CMK (cell line): ENCODE measurements around the gene SLF2.

Experiments
- DNase-seq: peaks from one replicate; pipeline ENCODE4 v3.0.0-alpha.2; 2010; ENCODE audit warnings: low read depth

SLF2 gene

DNA sequence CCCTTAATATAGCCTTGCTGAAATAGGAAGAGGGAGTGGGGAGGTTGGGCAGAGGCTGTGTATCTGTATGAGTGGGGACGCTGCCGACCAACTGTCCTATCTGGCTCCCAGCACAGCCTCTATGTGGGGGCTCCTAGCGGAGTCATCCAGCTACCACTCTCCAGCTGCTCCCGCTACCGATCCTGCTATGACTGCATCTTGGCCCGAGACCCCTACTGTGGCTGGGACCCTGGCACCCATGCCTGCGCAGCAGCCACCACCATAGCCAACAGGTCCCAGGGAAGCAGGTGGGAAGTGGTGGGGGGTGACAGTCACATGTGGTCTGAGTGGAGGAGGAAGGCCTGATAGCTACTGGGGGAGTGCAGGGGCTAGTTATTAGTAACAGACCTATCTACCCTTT is 67.9 kb downstream of the SLF2 start:
- no peak for DNase-seq

GRCh38 chr10:100981178-100981772 is 68.5 kb downstream of the SLF2 start:
- no peak for DNase-seq

DNA sequence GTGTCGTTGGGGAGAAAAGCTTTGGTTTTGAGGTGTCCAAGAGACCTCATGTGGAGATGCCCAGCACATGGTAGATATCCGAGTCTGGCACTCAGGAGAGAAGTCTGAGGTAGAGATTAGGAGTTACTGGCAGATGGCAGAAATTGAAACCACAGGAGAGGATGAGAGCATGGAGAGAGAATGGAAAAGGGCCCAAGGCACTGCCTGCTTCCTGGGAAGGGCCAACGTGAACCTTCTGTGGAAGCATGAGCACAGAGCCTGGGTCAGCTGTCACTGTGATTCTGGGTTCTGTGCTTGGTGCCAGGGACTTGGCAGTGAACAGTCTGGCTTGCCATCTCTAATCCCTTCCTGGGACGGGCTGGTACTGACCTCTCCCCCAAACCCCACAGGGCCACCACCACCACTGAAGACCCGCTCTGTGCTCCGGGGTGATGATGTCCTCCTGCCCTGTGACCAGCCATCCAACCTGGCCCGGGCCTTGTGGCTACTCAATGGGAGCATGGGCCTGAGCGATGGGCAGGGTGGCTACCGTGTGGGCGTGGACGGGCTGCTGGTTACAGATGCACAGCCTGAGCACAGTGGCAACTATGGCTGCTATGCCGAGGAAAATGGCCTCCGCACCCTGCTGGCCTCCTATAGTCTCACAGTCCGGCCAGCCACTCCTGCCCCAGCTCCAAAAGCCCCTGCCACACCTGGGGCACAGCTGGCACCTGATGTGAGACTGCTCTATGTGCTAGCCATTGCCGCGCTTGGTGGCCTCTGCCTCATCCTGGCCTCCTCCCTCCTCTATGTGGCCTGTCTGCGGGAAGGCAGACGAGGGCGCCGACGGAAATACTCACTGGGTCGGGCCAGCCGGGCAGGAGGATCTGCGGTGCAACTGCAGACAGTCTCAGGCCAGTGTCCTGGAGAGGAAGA is 70.4 kb downstream of the SLF2 start:
- DNase-seq: no peak

- DNase-seq: no peak
These were observed 71.3 kb downstream of the SLF2 start for GRCh38 chr10:100983868-100984671.

DNA sequence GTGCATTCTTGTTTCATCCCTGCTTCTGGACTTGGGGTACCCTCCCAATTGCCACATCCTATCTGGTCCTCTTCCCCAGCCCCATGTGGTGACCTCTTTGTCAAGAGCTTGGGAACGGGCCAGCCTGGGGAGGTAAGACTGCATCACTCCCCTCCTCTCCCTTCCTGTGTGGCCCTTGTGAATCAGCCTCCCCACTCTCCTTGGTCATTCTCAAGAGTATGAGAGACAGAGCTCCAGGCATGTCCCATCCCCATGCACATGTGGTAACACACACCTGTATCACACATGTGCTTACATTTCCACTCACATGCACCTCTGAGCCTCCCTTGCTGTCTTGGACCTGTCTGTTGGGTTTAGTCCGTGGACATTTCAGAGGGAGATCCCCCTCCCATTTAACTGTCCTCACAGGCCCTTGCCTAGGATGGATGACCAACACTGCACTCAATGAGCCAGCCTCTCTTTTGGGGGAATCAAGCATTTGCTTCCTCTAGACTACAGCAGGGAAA is 72.0 kb downstream of the SLF2 start:
- no peak for DNase-seq

- no peak for DNase-seq
These were observed 72.6 kb downstream of the SLF2 start for GRCh38 chr10:100985336-100985735.

- no peak for DNase-seq
These were observed 73.8 kb downstream of the SLF2 start for GRCh38 chr10:100986623-100986951.

GRCh38 chr10:100986952-100987684 is 74.4 kb downstream of the SLF2 start, which contains the start of the genes MRPL43 and TWNK:
TSS of gene MRPL43 (minus strand) at chr10:100987497. CDS start at chr10:100987443, 54 bp downstream.
TSS of gene TWNK (plus strand) at chr10:100987543. CDS start at chr10:100988211, 668 bp downstream.
- peak; percentile 73 for DNase-seq

DNA sequence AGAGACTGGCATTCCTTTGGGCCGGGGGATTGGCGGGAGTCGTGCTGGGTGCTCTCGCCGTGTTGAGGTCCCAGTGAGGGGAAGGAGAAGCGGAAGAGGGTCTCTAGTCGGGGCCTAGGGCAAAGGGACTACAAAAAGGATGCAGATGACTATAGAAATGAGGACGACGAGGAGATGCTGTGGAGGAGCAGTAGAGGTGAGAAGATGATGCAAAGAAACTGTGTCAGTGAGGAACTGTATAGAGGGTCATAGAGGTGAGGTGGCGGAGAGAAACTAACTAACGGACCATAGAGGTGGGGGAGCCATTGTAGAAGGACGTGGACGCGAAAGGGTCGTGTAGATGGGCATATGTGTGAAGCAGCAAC is 74.9 kb downstream of the SLF2 start:
- DNase-seq: no peak

- no peak for DNase-seq
These were observed 75.4 kb downstream of the SLF2 start for GRCh38 chr10:100988166-100988565.

GRCh38 chr10:100989088-100989487 is 76.3 kb downstream of the SLF2 start:
- no peak for DNase-seq

DNA sequence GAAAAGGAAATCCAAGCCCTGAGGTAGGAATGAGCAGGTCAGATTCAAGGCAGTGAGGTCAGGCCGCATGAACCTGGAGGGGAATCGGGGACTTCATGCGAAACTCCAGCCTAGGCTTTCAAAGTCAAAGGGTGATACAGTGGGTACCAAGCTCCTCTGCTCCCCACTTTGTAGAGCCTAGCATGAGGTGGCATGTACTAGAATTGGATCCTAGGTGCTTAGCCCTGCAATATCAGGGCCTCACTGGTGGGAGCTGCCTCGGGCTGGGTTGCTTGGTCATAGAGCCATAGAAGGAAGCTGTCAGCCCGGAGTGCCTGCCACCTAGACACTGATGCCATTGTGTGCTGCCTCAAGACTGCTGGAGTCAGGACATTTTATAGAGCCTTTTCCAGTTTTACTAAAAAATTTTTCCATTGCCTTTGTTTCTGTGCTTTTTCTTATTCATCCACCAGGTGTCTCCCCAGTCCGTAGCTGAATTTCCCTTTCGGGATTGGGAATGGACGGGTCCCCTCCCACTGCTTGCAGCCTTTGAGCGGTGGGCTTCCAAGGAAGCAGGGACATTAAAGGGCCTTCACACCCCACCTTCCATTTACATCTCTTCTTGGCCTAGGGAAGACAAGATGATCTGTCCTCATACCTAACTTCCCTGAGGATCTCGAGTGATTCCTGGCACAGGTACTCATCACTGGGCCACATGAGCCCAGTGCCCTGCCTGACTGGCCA is 81.4 kb downstream of the SLF2 start:
- DNase-seq: no peak

DNA sequence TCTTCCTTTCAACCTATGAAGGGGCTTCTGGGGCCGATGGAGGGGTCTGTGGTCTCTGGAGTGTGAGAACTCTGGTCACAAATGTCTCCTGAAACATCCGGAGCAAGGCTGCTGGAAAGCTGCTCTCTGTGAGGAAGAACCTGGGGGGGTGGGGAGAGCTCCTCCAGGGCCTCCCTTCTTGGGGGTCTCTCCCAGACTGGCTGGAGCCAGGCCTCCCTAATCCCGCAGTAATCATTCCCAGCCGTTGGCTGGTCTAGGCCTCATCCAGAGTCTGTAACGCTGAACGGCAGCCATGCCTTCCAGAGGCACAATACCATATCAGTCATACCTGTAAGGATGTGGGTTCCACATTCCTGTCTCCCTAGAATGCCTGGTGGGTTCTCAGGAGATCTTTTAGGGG is 82.4 kb downstream of the SLF2 start:
- DNase-seq: no peak

- peak; percentile 58 for DNase-seq
These were observed 84.1 kb downstream of the SLF2 start for GRCh38 chr10:100996678-100997359.

DNA sequence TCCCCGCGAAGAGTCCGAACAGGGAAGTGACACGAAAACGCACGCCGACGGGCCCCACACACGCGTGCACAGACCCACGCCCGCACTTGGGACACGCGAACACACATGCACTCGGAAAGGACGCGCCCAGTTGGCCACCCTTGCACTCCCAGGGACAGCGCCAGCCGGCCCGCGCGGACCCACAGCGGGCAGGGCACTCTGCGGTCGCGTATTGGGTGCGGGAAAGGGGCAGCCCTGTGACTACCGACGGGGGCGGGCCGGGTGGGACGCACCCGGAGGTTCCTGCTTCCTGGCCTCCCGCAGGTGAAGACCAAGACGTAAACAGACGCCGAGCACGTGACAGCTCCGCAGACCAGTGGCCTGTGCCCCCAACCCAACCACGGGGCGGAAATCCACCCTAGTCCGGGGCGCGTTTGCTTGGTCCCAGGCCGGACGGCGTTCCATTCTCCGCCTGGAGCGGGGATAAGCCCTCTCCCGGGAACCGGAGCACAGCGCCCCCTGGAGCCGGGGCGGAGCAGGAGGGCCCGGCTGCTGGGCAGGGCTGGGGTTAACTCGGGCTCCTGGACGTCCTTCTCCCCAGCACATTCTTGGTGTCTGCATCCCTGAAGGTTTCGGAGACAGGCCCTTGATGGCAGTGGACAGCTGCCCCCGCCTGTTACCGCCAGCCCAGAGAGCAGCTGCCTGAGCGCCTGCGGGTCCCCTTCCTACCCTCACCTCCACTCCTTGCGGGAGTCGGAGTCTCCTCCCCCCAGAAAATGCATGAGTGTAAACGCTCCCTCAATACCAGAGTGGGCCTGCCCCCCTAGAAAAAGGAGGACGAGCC is 84.8 kb downstream of the SLF2 start:
- peak; percentile 84 for DNase-seq

GRCh38 chr10:100998183-100998990 is 85.6 kb downstream of the SLF2 start:
- peak; percentile 81 for DNase-seq

DNA sequence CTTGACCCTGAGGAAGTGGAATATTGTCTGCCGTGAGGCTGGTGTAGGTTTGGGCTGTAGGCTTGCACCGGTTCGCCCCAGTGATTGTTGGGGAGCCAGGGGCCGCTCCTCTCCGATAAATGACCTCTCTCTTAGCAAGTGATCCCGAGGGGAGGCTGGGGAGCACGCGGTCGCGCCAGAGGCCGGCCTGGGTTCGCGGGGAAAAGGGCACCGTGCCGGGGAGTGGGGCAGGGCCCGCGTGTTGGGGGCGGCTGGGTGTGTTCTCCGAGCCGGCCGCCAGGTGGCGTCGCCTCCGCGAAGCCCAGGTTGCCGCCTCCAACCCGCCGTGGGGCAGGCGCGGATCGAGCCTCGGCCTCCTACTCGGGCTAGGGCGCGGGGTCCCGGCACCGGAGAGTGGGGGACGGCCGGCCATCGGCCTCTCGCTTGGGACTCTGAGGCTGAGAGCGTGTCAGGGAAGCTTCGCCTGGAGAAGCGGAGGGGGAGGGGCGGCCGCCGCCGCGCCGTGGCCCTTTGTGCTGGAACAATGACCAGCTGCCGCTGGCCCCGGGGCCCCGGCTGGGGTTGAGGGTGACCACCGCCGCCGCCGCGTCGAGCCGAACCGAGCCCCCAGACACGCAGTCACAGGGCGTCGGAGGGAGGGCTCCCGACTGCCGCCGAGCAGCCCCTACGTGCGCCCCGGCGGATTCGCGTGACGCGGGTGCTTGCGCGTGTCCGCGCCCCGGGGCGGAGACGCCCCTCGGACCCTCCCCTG is 86.4 kb downstream of the SLF2 start:
- peak; percentile 68 for DNase-seq

DNA sequence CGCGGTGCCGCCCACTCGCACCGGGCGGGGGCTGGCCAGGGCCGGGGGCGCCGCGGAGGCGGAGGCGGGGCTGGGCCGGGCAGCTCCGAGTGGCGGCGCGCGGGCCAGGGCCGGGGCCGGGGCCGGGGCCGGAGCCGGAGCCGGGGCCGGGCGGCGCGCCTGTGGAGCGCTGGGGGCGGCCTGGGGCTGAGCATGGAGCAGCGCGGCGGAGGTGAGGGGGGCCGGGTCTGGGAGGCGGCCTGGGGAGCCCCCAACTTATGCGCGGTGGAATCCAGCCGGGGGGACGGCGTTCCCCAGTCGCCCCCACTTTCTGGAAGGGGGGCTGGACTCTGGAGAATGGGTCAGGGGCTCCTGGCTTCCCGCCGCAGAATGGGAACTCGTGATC is 87.0 kb downstream of the SLF2 start, which contains the start of gene LZTS2:
TSS of gene LZTS2 (plus strand) at position 67 of the 385 bp plus-strand sequence. CDS start 2,731 bp downstream, outside the sequence.
- no peak for DNase-seq
